Naive thymus-derived CD4-positive, alpha-beta T cell (primary cell): ENCODE measurements around the gene ERGIC1. TPM values are rescaled to one million over a fixed set of nuclear protein-coding genes. Genes with fewer than 3 reads are reported as not detected.

Experiments used
- ATAC-seq: fragments of 150-1000 bp; cut with Tn5 transposase; 2 replicates; pipeline ENCODE4 v1.10.0; 2021; ENCODE audit warnings: mild to moderate bottlenecking, moderate library complexity
- CTCF ChIA-PET: fragments of 350-600 bp; sonication (Branson Sonifier 250); formaldehyde crosslinking; loops from one replicate; lab custom pipeline; 2021; ENCODE audit warnings: antibody characterized with exemption; lab: Charles Lee
- POLR2A ChIA-PET: fragments of 350-600 bp; sonication (Branson Sonifier 250); formaldehyde crosslinking; loops from one replicate; lab custom pipeline; 2021; ENCODE audit warnings: antibody characterized with exemption, inconsistent platforms; lab: Charles Lee
- DNase-seq, 9 donors: peaks; one replicate each; pipeline versions ENCODE4 v3.0.0 to v3.0.0-alpha.2; 2020 to 2022; ENCODE audit warnings: mixed read lengths in 1 of 9
- H3K27ac ChIP-seq: one replicate; pipeline ENCODE4 v1.7.0; 2013; ENCODE audit warnings: mild to moderate bottlenecking, low read depth, low read length, moderate library complexity
- H3K27me3 ChIP-seq, 2 donors: one replicate each; pipeline ENCODE4 v1.7.0; 2013; ENCODE audit warnings: low read length in 2 of 2, mild to moderate bottlenecking in 2 of 2, moderate library complexity in 2 of 2; ENCODE audit not compliant: control insufficient read depth in 2 of 2, insufficient read depth in 2 of 2
- H3K36me3 ChIP-seq, 3 experiments: 1 replicate in 2 of 3; 2 replicates in 1 of 3; pipeline ENCODE4 v1.7.0; 2013; ENCODE audit warnings: low read length in 3 of 3, mild to moderate bottlenecking in 3 of 3, moderate library complexity in 1 of 3; ENCODE audit not compliant: insufficient read depth in 3 of 3, control insufficient read depth in 2 of 3
- H3K4me1 ChIP-seq, 2 donors: one replicate each; pipeline ENCODE4 v1.7.0; 2013; ENCODE audit warnings: low read length in 2 of 2, mild to moderate bottlenecking in 2 of 2, moderate library complexity in 1 of 2; ENCODE audit not compliant: control insufficient read depth in 2 of 2, insufficient read depth in 2 of 2
- H3K4me3 ChIP-seq: 2 replicates; pipeline ENCODE4 v1.7.0; 2013; ENCODE audit warnings: mild to moderate bottlenecking, low read length
- H3K9me3 ChIP-seq, 3 experiments: 1 replicate in 2 of 3; 2 replicates in 1 of 3; pipeline ENCODE4 v1.7.0; 2013; ENCODE audit warnings: low read length in 3 of 3; ENCODE audit not compliant: control insufficient read depth in 2 of 3
- H3K27ac Mint-ChIP-seq, 9 donors: one replicate each; pipeline ENCODE4 v1.8.0; 2020 to 2022; ENCODE audit warnings: mixed read lengths in 9 of 9, mild to moderate bottlenecking in 8 of 9, moderate library complexity in 5 of 9, inconsistent platforms in 2 of 9
- H3K27me3 Mint-ChIP-seq, 5 donors: one replicate each; pipeline ENCODE4 v1.8.0; 2021 to 2022; ENCODE audit warnings: mixed read lengths in 5 of 5, mild to moderate bottlenecking in 1 of 5
- H3K36me3 Mint-ChIP-seq, 5 donors: one replicate each; pipeline ENCODE4 v1.8.0; 2020 to 2022; ENCODE audit warnings: mixed read lengths in 5 of 5, mild to moderate bottlenecking in 3 of 5, inconsistent platforms in 1 of 5
- H3K4me1 Mint-ChIP-seq, 7 donors: one replicate each; pipeline ENCODE4 v1.8.0; 2020 to 2022; ENCODE audit warnings: mixed read lengths in 7 of 7, mild to moderate bottlenecking in 3 of 7, inconsistent platforms in 1 of 7
- H3K4me3 Mint-ChIP-seq, 10 donors: one replicate each; pipeline ENCODE4 v1.8.0; 2020 to 2022; ENCODE audit warnings: mild to moderate bottlenecking in 10 of 10, mixed read lengths in 10 of 10, moderate library complexity in 6 of 10, inconsistent platforms in 2 of 10
- H3K9me3 Mint-ChIP-seq, 11 donors: one replicate each; pipeline ENCODE4 v1.8.0; 2020 to 2022; ENCODE audit warnings: mixed read lengths in 11 of 11, mild to moderate bottlenecking in 4 of 11, inconsistent platforms in 1 of 11, moderate library complexity in 1 of 11
- intact Hi-C, 2 donors: fragments of 100-400 bp; cut with micrococcal nuclease; formaldehyde crosslinking; loops; one replicate each; pipeline ENCODE4 v1.15.1; 2023
- polyA plus RNA-seq, 2 donors: library from polyadenylated mRNA; unstranded; fragments of 300-500 nt; fragmentation: Illumina TruSeq; gene quantifications; one replicate each; pipeline ENCODE4 v1.2.3, GENCODE V29; 2021
- total RNA-seq, 6 experiments: library from RNA in 5 of 6; stranded (reverse) in 5 of 6; gene quantifications; 1 replicate in 5 of 6; 2 replicates in 1 of 6; pipeline ENCODE4 v1.2.3 and lab custom pipeline; 2021 to 2026

ERGIC1 gene
- total and polyA plus RNA-seq, 7 experiments from 2014 or later = 18.3 to 71.3 (median 50.0) TPM

- Mint-ChIP-seq H3K36me3 (peaks cover 0 to 42% (median 6%) of the 10 kb centered on the region in 5 donors), H3K4me3 (no peak overlapping the region), H3K9me3 (no peaks in the 10 kb centered on the region), H3K27ac (no peak overlapping the region), H3K27me3 (no peaks in the 10 kb centered on the region), H3K4me1 (peaks cover 0 to 5% (median 0%) of the 10 kb centered on the region in 7 donors)
- no peak for DNase-seq
- Histone ChIP-seq H3K27me3 (no peaks in the 10 kb centered on the region), H3K4me1 (no peaks in the 10 kb centered on the region), H3K36me3 (peaks cover 0 to 70% (median 4%) of the 10 kb centered on the region in 3 experiments), H3K27ac (no peak overlapping the region), H3K9me3 (no peaks in the 10 kb centered on the region), H3K4me3 (no peak overlapping the region)
- POLR2A ChIA-PET = no interaction called here
- intact Hi-C loops = no loop called here
- CTCF ChIA-PET = interaction anchor here (0.6 to 3.1 kb wide), 3 partner anchors 9 to 686 kb away, joined by 3 to 10 read pairs (median 7); no protein-coding TSS in a partner anchor
- no peak for ATAC-seq
Observed at GRCh38 chr5:172941067-172941516, 107.0 kb downstream of the ERGIC1 start.

DNA sequence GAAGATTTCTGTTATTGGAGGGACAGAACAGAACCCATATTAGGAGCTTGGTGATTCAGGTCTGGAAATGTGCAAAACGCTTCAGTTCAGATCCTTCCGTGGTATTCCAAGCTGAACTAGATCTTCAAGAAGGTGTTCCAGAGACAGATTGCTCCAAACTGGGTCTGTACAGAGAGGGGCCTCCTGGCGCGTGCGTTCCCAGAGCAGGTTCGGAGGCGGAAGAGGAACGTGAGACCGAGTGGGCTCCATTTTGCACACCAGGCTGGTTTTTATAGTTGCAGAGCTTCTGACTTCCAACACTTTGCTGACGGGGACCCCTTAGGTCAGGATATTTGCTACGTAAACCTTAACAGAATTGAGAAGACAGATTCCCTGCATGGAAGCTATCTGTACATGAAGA lies 108.5 kb downstream of the ERGIC1 start:
- H3K4me1 Mint-ChIP-seq = peaks cover 0 to 5% (median 0%) of the 10 kb centered on the region in 7 donors
- Histone ChIP-seq H3K27ac (no peak overlapping the region), H3K36me3 (peaks cover 0 to 71% (median 4%) of the 10 kb centered on the region in 3 experiments), H3K9me3 (no peaks in the 10 kb centered on the region), H3K4me3 (no peak overlapping the region), H3K4me1 (no peaks in the 10 kb centered on the region), H3K27me3 (no peaks in the 10 kb centered on the region)
- DNase-seq (no peak), ATAC-seq (no peak)
- ChIA-PET POLR2A (no interaction called here), CTCF (interaction anchor here (3.1 kb wide), 1 partner anchor 11 kb away, joined by 10 read pairs; no protein-coding TSS in a partner anchor)
- H3K9me3 Mint-ChIP-seq = no peaks in the 10 kb centered on the region
- no peak overlapping the region for H3K27ac Mint-ChIP-seq
- no peak overlapping the region for H3K4me3 Mint-ChIP-seq
- intact Hi-C loops = no loop called here
- H3K27me3 Mint-ChIP-seq = no peaks in the 10 kb centered on the region
- peaks cover 0 to 43% (median 6%) of the 10 kb centered on the region in 5 donors for H3K36me3 Mint-ChIP-seq

DNA sequence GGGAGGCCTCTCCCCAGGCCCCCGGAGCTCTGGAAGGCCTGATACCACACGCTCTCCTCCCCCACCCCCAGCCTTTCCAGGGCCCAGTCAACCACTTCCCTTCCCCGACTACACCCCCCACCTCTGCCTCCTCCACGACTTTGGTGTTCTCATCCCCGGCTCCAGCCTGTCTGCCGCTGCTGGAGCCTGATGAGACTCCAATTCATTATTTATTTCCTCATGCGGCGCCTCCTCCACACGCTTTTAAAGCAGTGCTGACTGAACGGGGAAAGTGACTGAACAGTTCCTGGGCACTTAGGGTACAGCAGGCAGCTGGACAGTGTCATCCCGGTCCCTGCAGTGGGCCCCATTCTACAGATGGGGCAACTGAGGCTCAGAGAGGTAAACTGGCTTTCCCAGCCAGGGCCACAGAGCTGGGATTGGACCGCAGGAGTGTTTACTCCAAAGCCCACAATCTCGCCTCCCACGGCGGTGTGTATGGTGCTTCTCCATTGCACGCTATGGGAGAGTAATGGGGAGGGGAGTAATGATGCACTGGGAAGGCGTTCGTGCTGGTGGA lies 109.3 kb downstream of the ERGIC1 start:
- H3K4me1 ChIP-seq = no peaks in the 10 kb centered on the region
- ChIA-PET CTCF (interaction anchor here (1.0 to 3.1 kb wide), 3 partner anchors 11 to 228 kb away, joined by 3 to 10 read pairs (median 4); no protein-coding TSS in a partner anchor), POLR2A (no interaction called here)
- Mint-ChIP-seq H3K4me1 (peaks cover 0 to 5% (median 0%) of the 10 kb centered on the region in 7 donors), H3K27ac (no peak overlapping the region), H3K27me3 (no peaks in the 10 kb centered on the region), H3K4me3 (no peak overlapping the region), H3K9me3 (no peaks in the 10 kb centered on the region), H3K36me3 (peaks cover 0 to 47% (median 6%) of the 10 kb centered on the region in 5 donors)
- no peak overlapping the region for H3K27ac ChIP-seq
- DNase-seq (no peak), ATAC-seq (no peak)
- H3K4me3 ChIP-seq = no peak overlapping the region
- intact Hi-C loops = no loop called here
- H3K27me3 ChIP-seq = no peaks in the 10 kb centered on the region
- no peaks in the 10 kb centered on the region for H3K9me3 ChIP-seq
- peaks cover 0 to 75% (median 4%) of the 10 kb centered on the region in 3 experiments for H3K36me3 ChIP-seq

DNA sequence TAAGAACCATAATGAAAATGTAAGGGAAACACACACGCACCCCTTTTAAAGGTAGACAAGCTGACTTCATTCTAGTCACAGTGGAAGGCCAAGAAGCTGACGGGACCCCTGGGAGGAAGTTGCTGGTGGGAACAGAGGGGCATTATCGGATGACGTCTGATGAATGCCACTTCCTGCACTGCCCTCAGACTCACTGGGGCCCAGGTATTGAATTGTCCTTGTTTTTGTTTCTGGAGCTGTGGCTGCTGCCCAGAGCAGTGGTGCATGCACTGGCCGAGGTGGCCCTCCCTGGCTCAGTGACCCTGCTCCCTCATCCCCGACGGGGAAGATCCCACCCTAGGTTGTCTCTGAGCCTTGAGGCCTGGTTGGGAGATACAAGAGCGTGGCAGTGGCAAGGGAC lies 109.9 kb downstream of the ERGIC1 start:
- H3K27me3 ChIP-seq = no peaks in the 10 kb centered on the region
- no peak overlapping the region for H3K27ac ChIP-seq
- CTCF ChIA-PET = interaction anchor here (1.0 to 1.4 kb wide), 2 partner anchors 34 to 229 kb away, joined by 3 to 4 read pairs; no protein-coding TSS in a partner anchor
- H3K27ac Mint-ChIP-seq = peak overlapping the region in 1 of 9 donors; percentile 29
- no peak overlapping the region for H3K4me3 Mint-ChIP-seq
- DNase-seq = no peak
- no peaks in the 10 kb centered on the region for H3K9me3 Mint-ChIP-seq
- peaks cover 0 to 48% (median 6%) of the 10 kb centered on the region in 5 donors for H3K36me3 Mint-ChIP-seq
- H3K36me3 ChIP-seq = peaks cover 0 to 73% (median 3%) of the 10 kb centered on the region in 3 experiments
- POLR2A ChIA-PET = no interaction called here
- no peaks in the 10 kb centered on the region for H3K4me1 ChIP-seq
- H3K4me1 Mint-ChIP-seq = peaks cover 0 to 5% (median 0%) of the 10 kb centered on the region in 7 donors
- no peak overlapping the region for H3K4me3 ChIP-seq
- intact Hi-C loops = no loop called here
- H3K27me3 Mint-ChIP-seq = no peaks in the 10 kb centered on the region
- no peak for ATAC-seq
- H3K9me3 ChIP-seq = no peaks in the 10 kb centered on the region

DNA sequence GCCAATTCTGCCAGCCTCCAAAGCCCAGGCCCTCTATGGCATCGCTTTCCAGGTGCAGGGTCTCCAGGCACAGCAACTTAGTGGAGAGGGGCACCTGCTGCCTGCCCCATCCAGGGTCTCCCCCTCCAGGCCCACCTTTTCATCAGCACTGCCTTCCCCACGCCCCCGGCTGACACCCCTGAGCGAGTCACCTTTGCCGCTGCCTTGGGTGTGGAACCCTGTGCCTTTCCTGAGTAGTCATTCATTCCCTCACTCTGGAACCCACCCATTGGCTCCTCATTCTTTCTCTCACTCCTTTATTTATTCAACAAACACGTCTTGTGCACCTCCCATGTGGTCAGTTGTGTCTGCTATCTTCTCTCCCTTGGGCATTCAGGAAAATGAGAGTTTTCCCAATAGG lies 110.7 kb downstream of the ERGIC1 start:
- Mint-ChIP-seq H3K27me3 (no peaks in the 10 kb centered on the region), H3K9me3 (no peaks in the 10 kb centered on the region), H3K4me1 (peaks cover 0 to 5% (median 0%) of the 10 kb centered on the region in 7 donors), H3K4me3 (no peak overlapping the region), H3K27ac (peak overlapping the region in 1 of 9 donors; percentile 41), H3K36me3 (peaks cover 0 to 45% (median 6%) of the 10 kb centered on the region in 5 donors)
- CTCF ChIA-PET = interaction anchor here (1.4 kb wide), 1 partner anchor 33 kb away, joined by 3 read pairs; no protein-coding TSS in a partner anchor
- POLR2A ChIA-PET = no interaction called here
- no peaks in the 10 kb centered on the region for H3K9me3 ChIP-seq
- intact Hi-C loops = no loop called here
- H3K4me1 ChIP-seq = no peaks in the 10 kb centered on the region
- no peak overlapping the region for H3K4me3 ChIP-seq
- H3K27ac ChIP-seq = no peak overlapping the region
- no peak for ATAC-seq
- H3K36me3 ChIP-seq = peaks cover 0 to 70% (median 0%) of the 10 kb centered on the region in 3 experiments
- H3K27me3 ChIP-seq = no peaks in the 10 kb centered on the region
- no peak for DNase-seq

DNA sequence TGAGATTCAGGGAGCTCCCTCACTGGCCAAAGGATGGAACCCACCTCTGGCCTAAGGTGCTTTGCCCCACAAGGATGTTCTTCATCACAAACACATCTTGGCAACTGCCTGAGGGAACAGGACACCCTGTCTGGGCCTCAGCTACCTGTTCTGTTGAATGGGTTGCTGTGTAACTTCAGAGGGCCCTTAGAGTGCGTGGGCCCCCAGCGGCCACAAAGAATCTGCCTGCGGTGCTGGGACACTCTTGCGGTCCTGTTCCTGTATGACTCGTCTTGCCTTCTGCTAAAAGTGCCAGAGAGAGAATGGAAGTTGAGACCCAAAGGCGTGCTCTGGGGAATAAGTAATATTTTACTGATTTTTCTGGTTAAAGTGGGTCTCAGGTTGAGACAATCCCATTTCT lies 111.1 kb downstream of the ERGIC1 start:
- Histone ChIP-seq H3K27ac (no peak overlapping the region), H3K27me3 (no peaks in the 10 kb centered on the region), H3K9me3 (no peaks in the 10 kb centered on the region), H3K36me3 (peaks cover 0 to 66% (median 0%) of the 10 kb centered on the region in 3 experiments), H3K4me3 (no peak overlapping the region), H3K4me1 (no peaks in the 10 kb centered on the region)
- ChIA-PET POLR2A (no interaction called here), CTCF (interaction anchor here (0.9 kb wide), 1 partner anchor 173 kb away, joined by 3 read pairs; no protein-coding TSS in a partner anchor)
- intact Hi-C loops = no loop called here
- DNase-seq (no peak), ATAC-seq (no peak)
- H3K4me1 Mint-ChIP-seq = peaks cover 0 to 5% (median 0%) of the 10 kb centered on the region in 7 donors
- no peak overlapping the region for H3K4me3 Mint-ChIP-seq
- H3K27ac Mint-ChIP-seq = peak overlapping the region in 1 of 9 donors; percentile 41
- no peaks in the 10 kb centered on the region for H3K27me3 Mint-ChIP-seq
- H3K36me3 Mint-ChIP-seq = peaks cover 0 to 44% (median 6%) of the 10 kb centered on the region in 5 donors
- H3K9me3 Mint-ChIP-seq = no peaks in the 10 kb centered on the region
